HEK293 (cell line): ENCODE data around the gene DCHS1.

Experiments
- CTCF ChIA-PET: fragments of 350-600 bp; formaldehyde crosslinking; extraction: SDS; loops from one replicate; lab custom pipeline; 2021; ENCODE audit warnings: antibody characterized with exemption; lab: Yijun Ruan, JAX
- POLR2A ChIA-PET: fragments of 300-600 bp; formaldehyde crosslinking; extraction: SDS; loops from one replicate; lab custom pipeline; 2020; ENCODE audit warnings: antibody characterized with exemption, inconsistent platforms; lab: Yijun Ruan, JAX
- H3K27ac ChIP-seq: fragments of 200-500 bp; sonication (Bioruptor generic); 2 replicates; pipeline ENCODE4 v1.5.1; 2014; ENCODE audit warnings: low read depth, low read length, control low read depth, inconsistent platforms; ENCODE audit errors: extremely low read depth
- H3K36me3 ChIP-seq, 2 experiments: fragments of 200-500 bp in 1 of 2; sonication (Bioruptor generic) in 1 of 2; 1 replicate in 1 of 2; 2 replicates in 1 of 2; pipeline ENCODE4 v1.5.1; 2014 to 2017; ENCODE audit warnings: inconsistent platforms in 2 of 2, low read length in 2 of 2; ENCODE audit not compliant: control insufficient read depth in 2 of 2, insufficient read depth in 1 of 2
- H3K4me1 ChIP-seq: fragments of 200-500 bp; sonication (Bioruptor generic); 2 replicates; pipeline ENCODE4 v1.5.1; 2014; ENCODE audit warnings: mild to moderate bottlenecking, low read length, inconsistent platforms; ENCODE audit not compliant: control insufficient read depth, insufficient read depth
- H3K4me3 ChIP-seq: 2 replicates; pipeline ENCODE4 v1.5.1; 2011; ENCODE audit warnings: low read depth, mild to moderate bottlenecking, control low read depth, low read length, moderate library complexity
- H3K9me3 ChIP-seq: fragments of 200-500 bp; sonication (Bioruptor generic); 2 replicates; pipeline ENCODE4 v1.5.1; 2014; ENCODE audit warnings: low read depth, low read length, inconsistent platforms; ENCODE audit not compliant: control insufficient read depth, insufficient read depth
- BCL6B ChIP-seq: fragments of 450-650 bp; formaldehyde crosslinking; IDR thresholded peaks from 2 replicates; pipeline ENCODE4 v1.5.1; 2017; ENCODE audit warnings: missing biosample characterization, missing genetic modification characterization
- HOXD13 ChIP-seq: sonication (generic); formaldehyde crosslinking; IDR thresholded peaks from 2 replicates; pipeline ENCODE4 v1.8.0; 2022; ENCODE audit warnings: missing genetic modification reagents, borderline replicate concordance
- KLF10 ChIP-seq: fragments of 450-650 bp; IDR thresholded peaks from 2 replicates; pipeline ENCODE4 v1.5.1; 2018; ENCODE audit warnings: missing biosample characterization, mild to moderate bottlenecking, missing genetic modification characterization
- MYNN ChIP-seq: fragments of 450-650 bp; formaldehyde crosslinking; IDR thresholded peaks from 2 replicates; pipeline ENCODE4 v1.5.1; 2016; ENCODE audit warnings: missing biosample characterization, missing genetic modification characterization, borderline replicate concordance
- OSR2 ChIP-seq: fragments of 450-650 bp; formaldehyde crosslinking; IDR thresholded peaks from 2 replicates; pipeline ENCODE4 v1.5.1; 2016; ENCODE audit warnings: missing biosample characterization, missing genetic modification characterization
- PRDM4 ChIP-seq: fragments of 450-650 bp; formaldehyde crosslinking; IDR thresholded peaks from 2 replicates; pipeline ENCODE4 v1.5.1; 2017; ENCODE audit warnings: missing biosample characterization, missing genetic modification characterization
- ZIC2 ChIP-seq: fragments of 450-650 bp; formaldehyde crosslinking; IDR thresholded peaks from 2 replicates; pipeline ENCODE4 v1.5.1; 2016; ENCODE audit warnings: missing biosample characterization, missing genetic modification characterization
- ZNF138 ChIP-seq: fragments of 450-650 bp; formaldehyde crosslinking; IDR thresholded peaks from 2 replicates; pipeline ENCODE4 v1.5.1; 2016; ENCODE audit warnings: missing biosample characterization, missing genetic modification characterization, borderline replicate concordance
- ZNF221 ChIP-seq: fragments of 450-650 bp; formaldehyde crosslinking; IDR thresholded peaks from 2 replicates; pipeline ENCODE4 v1.5.1; 2017; ENCODE audit warnings: missing biosample characterization, missing genetic modification characterization, borderline replicate concordance
- ZNF23 ChIP-seq: fragments of 450-650 bp; formaldehyde crosslinking; IDR thresholded peaks from 2 replicates; pipeline ENCODE4 v1.5.1; 2016; ENCODE audit warnings: missing biosample characterization, missing genetic modification characterization, borderline replicate concordance
- ZNF513 ChIP-seq: fragments of 450-650 bp; IDR thresholded peaks from 2 replicates; pipeline ENCODE4 v1.5.1; 2018; ENCODE audit warnings: missing biosample characterization, missing genetic modification characterization
- ZNF561 ChIP-seq: fragments of 450-650 bp; IDR thresholded peaks from 2 replicates; pipeline ENCODE4 v1.5.1; 2018; ENCODE audit warnings: missing biosample characterization, missing genetic modification characterization, borderline replicate concordance
- ZNF623 ChIP-seq: fragments of 450-650 bp; formaldehyde crosslinking; IDR thresholded peaks from 2 replicates; pipeline ENCODE4 v1.5.1; 2016; ENCODE audit warnings: missing biosample characterization, missing genetic modification characterization
- ZNF843 ChIP-seq: fragments of 450-650 bp; formaldehyde crosslinking; IDR thresholded peaks from 2 replicates; pipeline ENCODE4 v1.5.1; 2016; ENCODE audit warnings: missing biosample characterization, missing genetic modification characterization
- TF ChIP-seq, protein P1 (sequence below): fragments of 450-650 bp; formaldehyde crosslinking; IDR thresholded peaks from 2 replicates; pipeline ENCODE4 v1.5.1; 2016; ENCODE audit warnings: missing biosample characterization, missing genetic modification characterization

Gene DCHS1

GRCh38 chr11:6632116-6633073 lies 23.2 kb downstream of the DCHS1 start:
- no peak for TF ChIP-seq ZNF138 (tag by site-specific recombination)
- no peak for TF ChIP-seq ZNF513 (tag by site-specific recombination)
- no peak for TF ChIP-seq ZNF623 (tag by site-specific recombination)
- TF ChIP-seq, protein P1, sequence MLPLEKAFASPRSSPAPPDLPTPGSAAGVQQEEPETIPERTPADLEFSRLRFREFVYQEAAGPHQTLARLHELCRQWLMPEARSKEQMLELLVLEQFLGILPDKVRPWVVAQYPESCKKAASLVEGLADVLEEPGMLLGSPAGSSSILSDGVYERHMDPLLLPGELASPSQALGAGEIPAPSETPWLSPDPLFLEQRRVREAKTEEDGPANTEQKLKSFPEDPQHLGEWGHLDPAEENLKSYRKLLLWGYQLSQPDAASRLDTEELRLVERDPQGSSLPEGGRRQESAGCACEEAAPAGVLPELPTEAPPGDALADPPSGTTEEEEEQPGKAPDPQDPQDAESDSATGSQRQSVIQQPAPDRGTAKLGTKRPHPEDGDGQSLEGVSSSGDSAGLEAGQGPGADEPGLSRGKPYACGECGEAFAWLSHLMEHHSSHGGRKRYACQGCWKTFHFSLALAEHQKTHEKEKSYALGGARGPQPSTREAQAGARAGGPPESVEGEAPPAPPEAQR (tag by site-specific recombination) = no peak
- TF ChIP-seq ZNF221 (tag by site-specific recombination) = no peak
- TF ChIP-seq ZIC2 = no peak
- TF ChIP-seq HOXD13 (CRISPR knock-in tag) = no peak
- TF ChIP-seq PRDM4 (tag by site-specific recombination) = no peak
- TF ChIP-seq BCL6B (tag by site-specific recombination) = no peak
- TF ChIP-seq OSR2 (tag by site-specific recombination) = no peak
- TF ChIP-seq ZNF843 (tag by site-specific recombination) = no peak
- TF ChIP-seq MYNN (tag by site-specific recombination) = no peak
- CTCF ChIA-PET = interaction anchor here (0.5 to 1.0 kb wide), 2 partner anchors 11 to 157 kb away, joined by 3 to 5 read pairs; no protein-coding TSS in a partner anchor
- H3K27ac ChIP-seq = no peak overlapping the region
- H3K4me3 ChIP-seq = no peak overlapping the region
- no peaks in the 10 kb centered on the region for H3K9me3 ChIP-seq
- POLR2A ChIA-PET = no interaction called here
- peaks cover 0 to 31% of the 10 kb centered on the region in 2 experiments; a peak in 1 of 3 replicates for H3K36me3 ChIP-seq
- no peaks in the 10 kb centered on the region for H3K4me1 ChIP-seq

DNA sequence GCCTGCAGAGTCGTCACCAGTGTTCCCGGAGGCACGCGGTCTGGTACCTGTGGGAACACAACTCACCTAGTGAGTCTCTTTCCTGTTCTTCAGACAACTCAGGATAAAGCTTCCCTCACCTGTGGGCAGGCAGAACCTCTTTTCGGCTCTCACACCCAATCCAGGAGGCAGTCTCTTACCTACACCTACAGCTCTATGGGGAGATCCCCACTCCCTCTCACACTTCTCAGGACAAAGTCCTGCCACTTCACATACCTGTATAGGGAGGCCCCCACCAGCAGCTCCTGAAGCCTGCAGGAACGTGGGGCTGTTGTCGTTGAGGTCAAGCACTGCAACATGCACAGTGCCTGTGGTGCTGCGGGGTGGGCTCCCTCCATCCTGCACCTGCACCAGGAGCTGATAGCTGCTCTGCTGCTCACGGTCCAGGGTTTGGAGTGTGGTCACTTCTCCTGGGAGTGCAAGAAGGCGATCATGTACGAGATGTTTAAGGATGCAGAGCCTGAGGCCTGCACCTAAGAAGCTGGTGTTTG lies 24.2 kb downstream of the DCHS1 start:
- no peak overlapping the region for H3K4me3 ChIP-seq
- POLR2A ChIA-PET = interaction anchor here (0.9 kb wide), 1 partner anchor 52 kb away, joined by 3 read pairs; the partner anchor contains the start of gene MRPL17
- H3K9me3 ChIP-seq = no peaks in the 10 kb centered on the region
- CTCF ChIA-PET = interaction anchor here (1.0 kb wide), 1 partner anchor 10 kb away, joined by 5 read pairs; no protein-coding TSS in a partner anchor
- peaks cover 0 to 31% of the 10 kb centered on the region in 2 experiments; a peak in 1 of 3 replicates for H3K36me3 ChIP-seq
- TF ChIP-seq BCL6B (tag by site-specific recombination) = no peak
- no peak for TF ChIP-seq ZNF561
- no peak for TF ChIP-seq KLF10 (tag by site-specific recombination)
- no peak for TF ChIP-seq ZNF23 (tag by site-specific recombination)
- no peak overlapping the region for H3K27ac ChIP-seq
- H3K4me1 ChIP-seq = no peaks in the 10 kb centered on the region
